NCI-H2171 treated with DMSO at 0.1 percent for 48 hours (cell line): ENCODE data around the gene MFGE8.

Experiments used
- DNase-seq: peaks from one replicate; lab custom pipeline; 2025; lab: John Stamatoyannopoulos, UW

MFGE8 gene

GRCh38 chr15:88872106-88872505, 41.1 kb downstream of the MFGE8 start:
- DNase-seq = no peak

GRCh38 chr15:88871313-88871712, 41.9 kb downstream of the MFGE8 start:
- no peak for DNase-seq

- DNase-seq = no peak
Observed at GRCh38 chr15:88866295-88866881, 46.8 kb downstream of the MFGE8 start.

DNA sequence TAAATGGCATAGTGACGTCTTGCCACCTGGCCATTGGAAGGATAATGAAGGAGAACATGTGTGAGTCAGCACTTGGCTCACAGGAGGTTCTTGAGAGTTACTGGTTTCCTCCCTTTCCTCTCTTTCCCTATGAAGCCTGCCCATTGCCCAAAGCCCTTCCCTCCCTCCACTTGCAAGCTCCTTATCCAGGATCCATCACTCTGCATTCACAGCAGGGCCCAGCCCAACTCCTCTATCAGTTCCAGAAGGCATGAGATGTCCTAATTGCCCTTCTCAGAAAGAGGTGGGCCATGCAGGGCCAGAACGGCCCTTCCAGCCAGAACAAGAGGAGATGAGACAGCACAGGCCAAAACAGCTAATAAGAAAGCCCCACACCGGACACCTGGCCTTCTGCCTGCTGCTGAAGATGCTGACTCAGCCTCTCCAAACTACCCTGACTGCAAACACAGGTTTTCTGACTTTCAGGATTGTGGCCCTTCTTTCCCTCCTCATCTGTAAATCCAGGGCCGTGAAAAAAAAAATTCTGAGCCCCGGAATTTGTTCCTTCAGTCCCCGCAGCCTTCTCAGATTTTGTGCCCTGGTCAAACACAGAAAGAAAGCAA, 47.6 kb downstream of the MFGE8 start:
- no peak for DNase-seq

DNA sequence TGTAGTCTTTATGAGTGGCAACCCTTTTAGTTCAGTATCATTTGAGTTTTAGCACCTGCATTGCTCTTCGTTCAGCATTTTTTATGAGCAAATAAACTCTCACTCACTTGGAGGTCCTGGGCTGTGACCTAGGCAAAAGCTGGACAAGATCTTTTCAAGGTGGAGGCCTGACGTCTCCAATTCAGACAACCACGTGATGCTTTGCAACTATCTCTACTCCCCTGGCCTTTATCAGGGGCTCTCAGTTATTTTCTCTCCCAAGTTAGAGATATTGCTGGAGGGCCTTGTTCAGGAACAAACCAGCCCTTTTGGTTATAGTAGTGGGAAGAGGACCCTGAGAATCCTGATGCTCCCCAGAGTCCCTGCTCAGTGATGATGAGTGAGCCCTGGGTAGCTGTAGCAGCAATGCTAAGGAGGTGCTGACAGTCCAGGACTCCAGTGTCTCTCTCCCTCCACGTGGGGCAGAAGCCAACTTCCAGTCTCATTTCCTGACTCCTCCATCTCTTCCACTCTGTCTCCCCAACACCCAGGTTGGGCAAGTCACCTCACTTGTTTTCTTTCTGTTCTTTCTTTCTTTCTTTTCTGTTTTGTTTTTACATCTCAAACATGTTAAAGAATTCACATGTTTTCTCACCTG, 48.2 kb downstream of the MFGE8 start:
- no peak for DNase-seq

DNA sequence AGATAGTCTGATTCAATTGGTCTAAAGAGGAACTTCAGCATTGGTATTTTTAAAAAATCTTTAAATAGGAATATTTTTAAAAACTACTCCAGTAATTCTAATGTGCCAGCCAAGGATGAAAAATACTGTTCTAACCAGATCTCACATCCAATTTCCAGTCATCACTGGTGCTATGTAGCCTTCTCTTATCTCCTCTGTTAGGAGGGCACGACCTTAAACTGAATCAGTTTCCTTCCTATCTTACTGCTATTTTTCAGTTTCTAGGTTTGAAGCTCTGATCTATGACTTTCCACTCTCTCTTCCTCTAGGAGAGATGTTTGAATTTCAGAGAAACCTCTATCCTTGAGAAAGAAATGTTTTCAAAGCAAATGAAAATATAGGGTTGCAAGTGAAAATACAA, 49.8 kb downstream of the MFGE8 start:
- DNase-seq = no peak

GRCh38 chr15:88860212-88860611, 53.0 kb downstream of the MFGE8 start:
- no peak for DNase-seq

GRCh38 chr15:88859550-88859949, 53.6 kb downstream of the MFGE8 start:
- no peak for DNase-seq

- DNase-seq = no peak
Observed at GRCh38 chr15:88858934-88859333, 54.2 kb downstream of the MFGE8 start.

DNA sequence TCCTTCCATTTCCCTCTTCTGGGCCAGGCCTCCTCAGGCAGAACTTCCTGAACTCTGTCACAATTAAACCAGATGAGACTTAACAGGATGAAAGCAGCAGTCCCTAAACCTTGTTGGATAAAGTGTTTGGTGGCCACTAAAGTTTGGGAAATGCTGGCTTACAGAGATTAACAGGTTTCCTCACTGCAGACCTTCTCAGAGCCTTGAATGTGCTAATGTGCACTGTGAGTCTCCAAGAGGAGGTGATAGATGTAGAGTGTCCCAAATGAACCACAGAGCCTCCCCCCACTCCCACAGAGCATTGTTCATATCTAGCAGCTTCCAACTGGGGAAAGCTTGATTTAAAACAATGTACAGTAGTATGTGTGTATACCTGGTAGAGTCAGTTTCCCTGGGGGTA, 60.7 kb downstream of the MFGE8 start:
- no peak for DNase-seq

GRCh38 chr15:88849376-88850072, 63.7 kb downstream of the MFGE8 start:
- no peak for DNase-seq
